Fibroblast of the aortic adventitia (primary cell): ENCODE results near the gene CA6. TPM values are rescaled to one million over a fixed set of nuclear protein-coding genes. Genes with fewer than 3 reads are reported as not detected.

Experiments
- DNase-seq: peaks from one replicate; pipeline ENCODE4 v3.0.0-alpha.2; 2010; ENCODE audit warnings: low read depth
- H3K4me3 ChIP-seq: 2 replicates; pipeline ENCODE4 v1.5.1; 2011; ENCODE audit warnings: low read depth, mild to moderate bottlenecking, control low read depth, low read length, moderate library complexity
- total RNA-seq: library from RNA; depleted of rRNA; stranded (reverse); fragments of >200 nt; gene quantifications from 2 replicates; pipeline ENCODE4 v1.2.3, GENCODE V29; 2012; ENCODE audit warnings: low replicate concordance
- TF ChIP-seq, protein P1 (sequence below): IDR thresholded peaks from 2 replicates; pipeline ENCODE4 v1.5.1; 2011; ENCODE audit warnings: mild to moderate bottlenecking, low read length, control low read depth, inconsistent platforms; ENCODE audit not compliant: insufficient read depth

The CA6 gene
- total RNA-seq, 1 donor = not detected

DNA sequence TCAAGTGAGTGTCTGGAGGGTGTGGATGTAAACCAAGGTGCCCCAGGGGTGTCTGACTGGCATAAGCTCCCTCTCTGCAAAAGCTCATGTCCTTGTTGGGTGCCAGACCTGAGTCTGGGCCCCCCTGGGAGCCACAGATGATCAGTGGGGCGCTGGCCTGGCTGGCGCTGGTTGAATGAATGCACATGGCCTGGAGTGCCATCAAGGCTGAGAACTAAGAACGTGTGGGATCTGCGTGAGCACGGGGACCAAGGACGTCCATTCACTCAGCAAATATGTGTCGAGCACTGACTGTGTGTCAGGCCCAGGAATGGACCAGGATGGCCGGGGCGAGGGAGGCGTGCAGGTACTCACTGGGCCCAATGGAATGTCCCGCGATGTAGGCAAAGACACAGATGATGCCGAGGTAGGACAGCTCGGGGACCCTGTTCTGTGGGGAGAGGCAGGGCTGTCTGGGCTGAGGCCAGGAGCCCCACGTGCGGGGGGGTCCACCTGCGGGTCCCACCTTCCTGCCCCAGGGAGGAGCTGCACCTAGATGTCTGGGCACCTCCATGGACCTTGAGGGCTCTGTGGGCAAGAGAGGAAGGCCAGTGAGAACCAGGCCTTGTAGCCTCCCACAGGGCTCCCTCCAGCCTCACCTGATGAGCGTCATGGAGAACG lies 61.4 kb downstream of the CA6 start:
- TF ChIP-seq, protein P1, sequence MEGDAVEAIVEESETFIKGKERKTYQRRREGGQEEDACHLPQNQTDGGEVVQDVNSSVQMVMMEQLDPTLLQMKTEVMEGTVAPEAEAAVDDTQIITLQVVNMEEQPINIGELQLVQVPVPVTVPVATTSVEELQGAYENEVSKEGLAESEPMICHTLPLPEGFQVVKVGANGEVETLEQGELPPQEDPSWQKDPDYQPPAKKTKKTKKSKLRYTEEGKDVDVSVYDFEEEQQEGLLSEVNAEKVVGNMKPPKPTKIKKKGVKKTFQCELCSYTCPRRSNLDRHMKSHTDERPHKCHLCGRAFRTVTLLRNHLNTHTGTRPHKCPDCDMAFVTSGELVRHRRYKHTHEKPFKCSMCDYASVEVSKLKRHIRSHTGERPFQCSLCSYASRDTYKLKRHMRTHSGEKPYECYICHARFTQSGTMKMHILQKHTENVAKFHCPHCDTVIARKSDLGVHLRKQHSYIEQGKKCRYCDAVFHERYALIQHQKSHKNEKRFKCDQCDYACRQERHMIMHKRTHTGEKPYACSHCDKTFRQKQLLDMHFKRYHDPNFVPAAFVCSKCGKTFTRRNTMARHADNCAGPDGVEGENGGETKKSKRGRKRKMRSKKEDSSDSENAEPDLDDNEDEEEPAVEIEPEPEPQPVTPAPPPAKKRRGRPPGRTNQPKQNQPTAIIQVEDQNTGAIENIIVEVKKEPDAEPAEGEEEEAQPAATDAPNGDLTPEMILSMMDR = no peak

DNA sequence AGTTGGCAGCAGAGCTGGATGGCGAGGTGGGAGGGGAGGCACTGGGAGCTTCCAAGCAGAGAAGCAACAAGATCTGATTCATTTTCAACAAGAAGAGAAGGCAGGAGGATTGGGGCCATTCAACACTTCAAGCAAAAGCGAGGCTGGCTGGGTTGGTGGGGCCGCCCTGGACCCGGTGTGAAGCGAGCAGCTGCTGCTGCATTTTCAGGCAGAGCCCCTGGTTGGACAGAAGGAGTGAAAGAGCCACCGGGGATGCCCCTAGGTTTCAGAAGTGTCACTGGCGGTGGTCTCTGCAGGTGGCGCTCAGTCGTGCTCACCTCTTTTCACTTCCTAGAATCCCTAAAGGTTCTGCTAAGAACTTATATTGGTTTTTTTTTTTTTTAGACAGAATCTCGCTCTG lies 62.6 kb downstream of the CA6 start:
- H3K4me3 ChIP-seq = no peak overlapping the region
- TF ChIP-seq, protein P1 = no peak
- DNase-seq = no peak

More for the DNA sequence above, 61.4 kb downstream of the CA6 start:
- no peak for DNase-seq
- no peak overlapping the region for H3K4me3 ChIP-seq

DNA sequence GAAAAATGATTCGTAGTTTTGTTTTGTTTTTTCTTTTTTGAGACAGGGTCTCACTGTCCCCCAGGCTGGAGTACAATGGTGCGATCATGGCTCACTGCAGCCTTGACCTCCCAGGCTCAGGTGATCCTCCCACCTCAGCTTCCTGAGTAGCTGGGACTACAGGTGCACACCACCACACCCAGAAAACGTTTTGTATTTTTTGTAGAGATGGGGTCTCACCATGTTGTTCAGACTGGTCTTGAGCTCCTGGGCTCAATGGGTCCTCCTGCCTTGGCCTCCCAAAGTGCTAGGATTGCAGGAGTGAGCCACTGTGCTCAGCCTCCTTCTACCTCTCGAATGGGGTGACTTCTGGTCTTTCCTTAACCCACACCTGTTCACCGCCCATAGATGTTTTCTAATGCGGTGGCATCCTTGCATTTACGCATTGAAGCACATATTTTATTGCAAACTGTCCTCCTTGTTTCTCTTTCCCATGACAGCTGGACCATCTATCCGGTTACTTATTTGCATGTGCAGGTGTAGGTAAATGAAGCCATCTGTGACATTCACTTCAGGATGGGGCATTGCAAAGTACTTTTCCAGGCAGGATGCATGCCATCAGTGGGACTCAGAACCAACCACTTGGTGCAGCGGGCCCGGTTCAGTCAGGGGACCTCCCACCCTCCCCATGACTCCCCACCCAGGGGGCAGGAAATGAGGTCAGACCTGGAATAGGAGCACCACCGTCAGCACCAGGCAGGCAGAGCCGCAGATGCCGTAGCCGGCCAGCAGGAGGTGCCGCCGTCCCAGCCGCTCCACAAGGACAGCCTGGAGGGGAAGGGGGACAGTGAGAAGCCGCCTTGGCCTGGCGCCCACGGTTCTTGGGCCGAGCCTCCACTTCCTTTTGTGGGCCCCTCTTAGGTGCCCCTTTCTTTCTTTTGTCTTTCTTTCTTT lies 64.0 kb downstream of the CA6 start:
- peak; percentile 8 for DNase-seq
- TF ChIP-seq, protein P1 = peak; percentile 68
- no peak overlapping the region for H3K4me3 ChIP-seq

DNA sequence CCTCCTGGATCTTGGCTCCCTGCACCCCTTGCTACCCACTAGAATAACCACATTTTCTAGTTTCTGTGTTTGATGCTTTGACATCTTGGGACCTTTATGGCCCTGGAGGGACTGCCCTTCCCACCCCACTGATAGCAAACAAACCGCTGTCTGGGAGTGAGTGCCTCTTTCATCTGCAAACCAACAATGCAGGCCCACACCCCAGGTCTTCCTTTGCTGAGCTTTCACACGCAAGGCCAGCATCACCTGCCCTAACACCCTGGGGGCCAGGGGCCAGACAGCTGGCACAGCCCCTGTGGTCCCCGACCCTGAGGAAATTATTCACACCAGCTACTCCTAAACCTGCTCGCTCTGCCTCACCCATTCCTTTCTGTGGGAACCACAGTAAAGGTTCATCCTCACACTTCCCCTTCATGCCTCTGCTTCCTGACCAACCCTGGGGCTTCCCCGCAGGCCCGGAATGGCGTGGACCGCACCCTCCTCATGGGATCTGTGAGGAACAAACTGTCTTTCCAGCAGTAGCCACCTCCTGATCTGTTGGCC lies 65.2 kb downstream of the CA6 start:
- H3K4me3 ChIP-seq = no peak overlapping the region
- TF ChIP-seq, protein P1 = no peak
- DNase-seq = no peak

DNA sequence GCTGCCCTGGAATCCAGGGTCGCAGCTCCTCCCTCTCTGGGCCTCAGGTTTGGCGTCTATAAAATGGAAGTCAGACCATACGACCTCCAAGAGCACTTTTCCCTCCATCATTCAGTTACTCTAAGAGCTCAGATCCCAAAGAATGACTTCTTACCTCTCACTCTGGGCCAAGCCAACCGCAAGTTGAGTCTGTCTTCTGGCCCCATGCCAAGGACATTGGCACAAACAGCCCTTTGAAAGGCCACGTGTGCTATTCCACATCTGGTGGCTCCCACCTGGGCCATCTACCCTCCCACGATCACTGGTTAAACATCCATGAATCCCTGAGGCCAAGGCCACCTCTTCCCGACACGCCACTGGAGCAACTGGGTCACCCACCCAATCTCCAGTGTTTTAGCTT lies 68.2 kb downstream of the CA6 start:
- no peak for DNase-seq
- no peak overlapping the region for H3K4me3 ChIP-seq
- TF ChIP-seq, protein P1 = no peak

DNA sequence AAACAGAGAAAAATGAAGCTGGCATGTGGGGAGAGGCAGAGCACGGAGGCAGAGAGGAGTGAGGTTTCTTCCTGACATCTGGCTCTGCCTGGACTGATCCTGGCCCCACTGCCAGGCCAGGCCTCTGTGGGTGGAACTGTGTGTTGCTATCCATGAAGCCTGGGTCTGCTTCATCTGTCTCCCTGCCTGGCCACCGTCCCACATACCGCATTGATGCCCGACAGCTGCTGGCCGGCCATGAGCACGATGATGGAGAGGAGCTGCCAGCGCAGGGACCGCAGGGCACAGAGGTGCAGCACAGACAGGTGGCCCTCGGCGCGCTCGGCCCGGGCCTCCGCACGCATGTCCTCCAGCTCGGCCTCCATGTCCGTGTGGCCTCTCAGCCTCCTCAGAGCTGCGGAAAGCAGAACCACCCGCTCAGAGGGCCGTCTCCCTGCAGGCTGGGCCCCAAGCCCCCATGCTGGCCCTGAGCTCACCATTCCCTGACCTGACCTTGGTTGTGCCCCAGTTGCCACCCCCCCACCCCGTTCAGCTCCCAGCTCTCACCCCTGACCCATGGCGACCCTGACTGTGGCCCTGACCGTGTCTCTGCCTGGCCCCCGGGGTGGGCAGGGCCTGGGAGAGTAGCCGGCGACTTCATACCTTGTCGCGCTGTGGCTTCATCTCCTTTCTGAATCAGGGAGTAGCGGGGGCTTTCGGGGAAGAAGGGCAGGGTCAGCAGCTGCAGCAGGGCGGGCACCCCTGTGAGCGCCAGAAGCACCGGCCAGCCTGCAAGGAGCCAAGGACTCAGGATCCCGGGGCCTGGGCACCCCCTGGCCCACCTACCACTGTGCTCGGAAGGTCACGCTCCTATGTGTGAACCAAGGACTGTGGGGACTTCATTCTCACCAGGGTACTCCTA lies 69.1 kb downstream of the CA6 start:
- TF ChIP-seq, protein P1 = no peak
- no peak for DNase-seq
- H3K4me3 ChIP-seq = no peak overlapping the region
